BE2C (cell line): ENCODE results near the gene MAP2K3.
"Not testable (repeated sequence)": the region's sequence is repeated elsewhere in the genome, so short reads cannot be mapped to it uniquely, and the experiment has no call there.

Experiments
- DNase-seq: peaks from one replicate; pipeline ENCODE4 v3.0.0-alpha.2; 2020
- H3K27me3 ChIP-seq: fragments of 250-450 bp; sonication (Bioruptor Pico); 2 replicates; pipeline ENCODE4 v1.5.1; 2020; ENCODE audit warnings: mild to moderate bottlenecking
- H3K36me3 ChIP-seq: fragments of 250-450 bp; sonication (Bioruptor Pico); 2 replicates; pipeline ENCODE4 v1.5.1; 2020; ENCODE audit warnings: mild to moderate bottlenecking
- H3K4me1 ChIP-seq: fragments of 250-450 bp; sonication (Bioruptor Pico); 2 replicates; pipeline ENCODE4 v1.5.1; 2020
- H3K4me3 ChIP-seq: 2 replicates; pipeline ENCODE4 v1.5.1; 2011; ENCODE audit warnings: low read depth, low read length
- H3K9me3 ChIP-seq: fragments of 250-450 bp; sonication (Bioruptor Pico); 2 replicates; pipeline ENCODE4 v1.5.1; 2020
- CTCF ChIP-seq: IDR thresholded peaks from 2 replicates; pipeline ENCODE4 v1.5.1; 2012; ENCODE audit warnings: mild to moderate bottlenecking, low read depth, low read length

Gene MAP2K3

GRCh38 chr17:21306611-21307272, 22.2 kb downstream of the MAP2K3 start:
- H3K4me3 ChIP-seq, H3K36me3 ChIP-seq, H3K27me3 ChIP-seq, H3K9me3 ChIP-seq, H3K4me1 ChIP-seq, DNase-seq: not testable (repeated sequence)

DNA sequence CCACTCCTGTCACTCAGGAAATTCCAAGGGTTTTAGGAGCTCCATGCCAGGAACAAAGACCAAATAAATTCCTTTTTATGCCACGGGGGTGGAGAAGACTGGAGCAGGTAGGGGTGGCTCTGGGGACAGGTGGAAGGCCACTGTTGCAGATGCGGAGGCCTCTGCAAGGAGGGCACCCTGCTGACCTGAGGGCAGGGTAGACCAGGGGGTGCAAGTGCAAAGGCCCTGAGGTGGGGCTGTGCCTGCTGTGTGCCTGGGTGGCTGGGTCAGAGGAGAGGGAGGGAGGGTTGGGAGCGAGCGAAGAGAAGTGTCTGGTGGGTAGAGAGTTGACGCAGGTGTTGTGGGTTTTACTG, 22.7 kb downstream of the MAP2K3 start:
- H3K9me3 ChIP-seq, H3K4me1 ChIP-seq, H3K27me3 ChIP-seq, H3K36me3 ChIP-seq, H3K4me3 ChIP-seq, DNase-seq: not testable (repeated sequence)

GRCh38 chr17:21308931-21309381, 24.4 kb downstream of the MAP2K3 start:
- not testable (repeated sequence) for H3K36me3 ChIP-seq, H3K9me3 ChIP-seq, DNase-seq, H3K4me1 ChIP-seq, H3K27me3 ChIP-seq, H3K4me3 ChIP-seq

DNA sequence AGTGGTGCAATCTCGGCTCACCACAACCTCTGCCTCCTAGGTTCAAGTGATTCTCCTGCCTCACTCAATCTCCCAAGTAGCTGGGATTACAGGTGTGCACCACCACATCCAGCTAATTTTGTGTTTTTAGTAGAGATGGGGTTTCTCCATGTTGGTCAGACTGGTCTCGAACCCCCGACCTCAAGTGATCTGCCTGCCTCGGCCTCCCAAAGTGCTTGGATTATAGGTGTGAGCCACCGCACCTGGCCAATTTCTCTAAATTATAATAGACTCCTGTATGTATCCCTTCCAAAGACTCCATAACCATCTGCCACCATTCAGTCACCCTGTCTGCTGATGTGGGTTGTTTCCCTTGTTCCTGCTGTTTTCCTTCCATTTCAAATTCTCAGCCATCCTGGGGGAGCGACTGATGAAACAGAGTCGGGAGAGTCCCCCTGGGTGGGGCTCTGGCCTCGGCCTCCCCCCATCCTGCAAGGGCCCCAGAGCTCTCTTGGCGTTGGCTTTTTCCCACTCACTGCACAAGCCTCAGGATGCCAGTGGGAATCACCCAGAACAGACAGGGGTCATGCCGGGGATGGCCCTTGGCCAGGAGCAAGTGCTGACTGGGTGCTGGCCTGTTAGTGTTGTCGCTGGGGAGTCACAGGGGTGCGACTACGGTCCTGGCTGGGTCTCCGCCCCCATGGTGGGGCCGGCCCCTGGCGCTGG, 25.7 kb downstream of the MAP2K3 start:
- not testable (repeated sequence) for H3K4me3 ChIP-seq, H3K36me3 ChIP-seq, H3K9me3 ChIP-seq, H3K27me3 ChIP-seq, DNase-seq, H3K4me1 ChIP-seq

- H3K9me3 ChIP-seq, DNase-seq, H3K4me3 ChIP-seq, H3K36me3 ChIP-seq, H3K27me3 ChIP-seq, H3K4me1 ChIP-seq: not testable (repeated sequence)
Measured at GRCh38 chr17:21310766-21311602, 26.5 kb downstream of the MAP2K3 start.

GRCh38 chr17:21313320-21313719, 28.8 kb downstream of the MAP2K3 start:
- DNase-seq, result no peak
- H3K36me3 ChIP-seq, result no peaks in the 10 kb centered on the region
- no peak overlapping the region for H3K4me3 ChIP-seq
- no peaks in the 10 kb centered on the region for H3K27me3 ChIP-seq
- TF ChIP-seq CTCF, result no peak
- no peaks in the 10 kb centered on the region for H3K4me1 ChIP-seq
- no peaks in the 10 kb centered on the region for H3K9me3 ChIP-seq

DNA sequence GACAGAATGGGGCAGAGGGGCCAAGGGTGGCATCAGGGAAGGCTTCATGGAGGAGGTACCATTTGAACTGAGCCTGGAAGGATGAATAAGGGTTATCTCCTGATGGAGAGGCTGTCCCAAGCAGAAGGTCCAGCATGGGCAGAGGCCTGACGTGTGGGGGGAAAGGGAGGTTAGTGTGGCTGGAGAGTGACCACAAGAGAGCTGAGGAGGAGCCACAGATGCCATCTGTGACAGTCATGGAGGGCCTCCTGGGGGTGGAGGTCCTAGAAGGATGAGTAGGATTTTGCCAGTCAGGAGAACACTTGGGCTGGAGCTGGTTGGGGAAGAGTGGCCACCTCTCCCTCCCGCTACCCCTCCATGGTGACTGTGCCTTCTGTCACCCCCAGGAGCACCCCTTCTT, 29.2 kb downstream of the MAP2K3 start:
- not testable (repeated sequence) for H3K4me1 ChIP-seq, H3K4me3 ChIP-seq, H3K9me3 ChIP-seq, H3K36me3 ChIP-seq, DNase-seq, H3K27me3 ChIP-seq

GRCh38 chr17:21314261-21314664, 29.8 kb downstream of the MAP2K3 start:
- not testable (repeated sequence) for H3K36me3 ChIP-seq, H3K4me1 ChIP-seq, H3K9me3 ChIP-seq, H3K27me3 ChIP-seq, DNase-seq, H3K4me3 ChIP-seq

DNA sequence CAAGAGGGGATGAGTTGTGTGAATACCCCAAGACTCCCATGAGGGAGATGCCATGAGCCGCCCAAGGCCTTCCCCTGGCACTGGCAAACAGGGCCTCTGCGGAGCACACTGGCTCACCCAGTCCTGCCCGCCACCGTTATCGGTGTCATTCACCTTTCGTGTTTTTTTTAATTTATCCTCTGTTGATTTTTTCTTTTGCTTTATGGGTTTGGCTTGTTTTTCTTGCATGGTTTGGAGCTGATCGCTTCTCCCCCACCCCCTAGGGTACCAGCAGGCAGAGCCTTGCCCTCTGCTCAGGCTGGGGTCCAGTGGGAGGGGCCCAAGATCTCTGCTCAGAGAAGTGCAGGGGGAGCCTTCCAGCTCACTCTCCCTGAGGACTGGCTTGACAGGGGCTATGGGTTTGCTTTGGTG, 30.2 kb downstream of the MAP2K3 start:
- not testable (repeated sequence) for H3K36me3 ChIP-seq

GRCh38 chr17:21315246-21316000, 30.9 kb downstream of the MAP2K3 start:
- H3K36me3 ChIP-seq, H3K4me3 ChIP-seq, H3K27me3 ChIP-seq, DNase-seq, H3K4me1 ChIP-seq, H3K9me3 ChIP-seq: not testable (repeated sequence)

More for the DNA sequence above, 30.2 kb downstream of the MAP2K3 start:
- H3K27me3 ChIP-seq, H3K9me3 ChIP-seq, H3K4me3 ChIP-seq, H3K4me1 ChIP-seq, DNase-seq: not testable (repeated sequence)

GRCh38 chr17:21316212-21316886, 31.8 kb downstream of the MAP2K3 start:
- H3K27me3 ChIP-seq, DNase-seq, H3K4me3 ChIP-seq, H3K36me3 ChIP-seq, H3K9me3 ChIP-seq, H3K4me1 ChIP-seq: not testable (repeated sequence)

GRCh38 chr17:21316887-21317500, 32.5 kb downstream of the MAP2K3 start:
- H3K9me3 ChIP-seq, H3K4me3 ChIP-seq, H3K4me1 ChIP-seq, H3K36me3 ChIP-seq, H3K27me3 ChIP-seq: not testable (repeated sequence)
- peak; percentile 46 for DNase-seq

DNA sequence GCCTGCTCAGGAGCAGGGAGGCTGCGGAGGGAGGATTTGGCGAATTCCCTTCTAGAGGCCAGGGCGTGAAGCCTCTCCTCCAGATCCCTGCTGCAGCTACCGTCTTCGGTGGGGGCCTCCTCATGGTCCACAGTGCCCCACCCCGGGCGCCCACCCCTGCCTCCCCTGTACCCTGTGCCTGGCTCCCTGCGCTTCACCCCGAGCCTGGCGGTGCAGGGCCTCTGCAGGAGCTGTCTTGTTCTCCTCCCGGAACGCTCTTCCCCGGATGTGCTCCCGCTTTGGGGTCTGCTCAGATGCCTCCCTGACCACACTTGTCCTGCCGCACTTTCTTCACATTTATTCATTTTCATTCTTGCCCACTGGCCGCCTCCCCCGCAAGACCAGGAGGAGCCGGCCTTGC, 33.3 kb downstream of the MAP2K3 start:
- not testable (repeated sequence) for H3K4me3 ChIP-seq, H3K9me3 ChIP-seq, DNase-seq, H3K36me3 ChIP-seq, H3K4me1 ChIP-seq, H3K27me3 ChIP-seq
